T1000 (cell line): ENCODE data around the gene LATS2.
"Not testable (repeated sequence)": the region's sequence is repeated elsewhere in the genome, so short reads cannot be mapped to it uniquely, and the experiment has no call there.

Source experiments
- DNase-seq: peaks from one replicate; lab custom pipeline; 2025; ENCODE audit warnings: mixed read lengths; lab: John Stamatoyannopoulos, UW

LATS2 gene

GRCh38 chr13:20967340-20967739, 94.0 kb downstream of the LATS2 start:
- DNase-seq, result no peak

GRCh38 chr13:20964904-20965303, 96.5 kb downstream of the LATS2 start:
- no peak for DNase-seq

DNA sequence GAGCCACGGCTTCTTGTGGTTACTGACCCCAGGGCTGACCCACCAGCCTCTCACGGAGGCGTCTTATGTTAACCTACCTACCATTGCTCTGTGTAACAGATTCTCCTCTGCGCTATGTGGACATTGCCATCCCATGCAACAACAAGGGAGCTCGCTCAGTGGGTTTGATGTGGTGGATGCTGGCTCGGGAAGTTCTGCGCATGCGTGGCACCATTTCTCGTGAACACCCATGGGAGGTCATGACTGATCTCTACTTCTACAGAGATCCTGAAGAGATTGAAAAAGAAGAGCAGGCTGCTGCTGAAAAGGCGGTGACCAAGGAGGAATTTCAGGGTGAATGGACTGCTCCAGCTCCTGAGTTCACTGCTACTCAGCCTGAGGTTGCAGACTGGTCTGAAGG, 99.7 kb downstream of the LATS2 start:
- peak; percentile 57 for DNase-seq

DNA sequence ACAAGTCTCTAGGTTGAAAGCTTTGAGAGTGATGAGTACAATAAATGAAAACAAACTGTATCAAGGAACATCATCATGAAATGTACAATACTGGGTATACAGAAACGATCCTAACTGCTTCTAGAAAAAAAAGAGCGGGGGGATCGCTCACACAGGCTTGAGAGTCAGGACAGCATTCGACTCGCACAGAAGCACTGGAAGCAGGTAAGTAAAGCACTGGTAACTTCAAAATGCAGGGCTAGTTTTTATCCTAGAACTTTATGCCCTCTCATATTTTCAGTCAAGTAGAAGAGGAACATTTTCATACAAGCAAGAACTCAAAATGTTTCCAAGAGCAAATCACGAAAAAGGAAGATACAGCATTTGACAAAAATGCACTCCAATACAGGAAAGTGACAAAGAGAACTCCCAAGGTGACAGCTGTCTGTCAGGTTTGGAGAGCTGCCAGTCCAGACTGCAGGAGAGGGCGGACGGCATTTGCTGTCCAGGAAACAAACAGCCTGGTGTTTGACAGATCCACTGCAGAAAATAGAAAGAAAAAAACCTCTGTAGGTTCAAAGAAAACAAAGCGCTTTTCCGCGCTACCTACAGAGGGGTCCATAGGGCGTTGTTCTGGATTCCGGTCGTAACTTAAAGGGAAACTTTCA, 100.6 kb downstream of the LATS2 start:
- DNase-seq, result no peak

DNA sequence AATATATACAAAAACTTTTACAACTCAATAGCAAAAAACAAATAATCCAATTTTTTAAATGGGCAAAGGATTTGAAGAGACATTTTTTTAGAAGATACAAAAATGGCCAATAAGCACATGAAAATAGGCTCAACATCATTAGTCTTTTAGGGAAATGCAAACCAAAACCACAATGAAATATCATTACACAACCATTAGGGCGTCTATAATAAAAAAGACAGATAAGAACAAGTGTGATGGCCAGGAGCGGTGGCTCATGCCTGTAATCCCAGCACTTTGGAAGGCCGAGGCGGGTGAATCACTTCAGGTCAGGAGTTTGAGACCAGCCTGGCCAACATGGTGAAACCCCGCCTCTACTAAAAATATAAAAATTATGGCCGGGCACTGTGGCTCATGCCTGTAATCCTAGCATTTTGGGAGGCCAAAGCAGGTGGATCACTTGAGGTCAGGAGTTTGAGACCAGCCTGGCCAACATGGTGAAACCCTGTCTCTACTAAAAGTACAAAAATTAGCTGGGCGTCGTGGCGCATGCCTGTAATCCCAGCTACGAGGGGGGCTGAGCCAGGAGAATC, 104.3 kb downstream of the LATS2 start:
- DNase-seq, result not testable (repeated sequence)

- DNase-seq, result no peak
These were observed 105.9 kb downstream of the LATS2 start for GRCh38 chr13:20955496-20955895.

DNA sequence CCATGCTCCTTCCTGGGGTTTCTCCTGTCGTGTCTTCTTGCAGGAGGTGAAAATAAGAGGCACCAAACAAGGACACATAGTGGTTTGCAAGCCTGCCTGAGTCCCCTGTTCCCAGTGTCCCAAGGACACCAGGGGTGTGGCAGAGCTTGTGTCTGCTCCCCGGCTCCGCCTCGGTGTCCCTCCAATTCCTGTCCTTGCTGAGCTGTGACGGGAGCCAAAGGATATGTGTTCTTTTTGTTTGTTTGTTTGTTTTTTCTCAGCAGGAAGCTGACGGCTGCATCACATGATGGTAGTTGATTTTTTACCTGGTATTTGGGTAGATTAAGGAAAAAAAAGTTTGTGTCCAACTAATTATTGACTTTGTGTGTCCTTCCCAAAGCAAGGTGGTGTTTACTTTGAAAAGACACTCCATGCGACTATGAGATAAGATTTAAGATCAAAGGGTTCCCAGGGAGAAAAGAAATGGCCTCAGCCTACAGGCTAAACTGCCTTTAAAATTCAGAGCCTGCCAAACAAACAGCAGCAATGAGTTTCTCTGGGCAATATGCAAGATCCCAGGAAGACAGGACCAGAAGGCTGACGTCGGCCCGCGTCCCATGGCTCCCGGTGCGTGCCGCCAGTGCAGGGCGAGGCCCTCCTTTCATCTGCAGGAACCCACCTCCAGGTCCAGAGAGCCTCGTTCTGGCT, 108.0 kb downstream of the LATS2 start:
- no peak for DNase-seq

DNA sequence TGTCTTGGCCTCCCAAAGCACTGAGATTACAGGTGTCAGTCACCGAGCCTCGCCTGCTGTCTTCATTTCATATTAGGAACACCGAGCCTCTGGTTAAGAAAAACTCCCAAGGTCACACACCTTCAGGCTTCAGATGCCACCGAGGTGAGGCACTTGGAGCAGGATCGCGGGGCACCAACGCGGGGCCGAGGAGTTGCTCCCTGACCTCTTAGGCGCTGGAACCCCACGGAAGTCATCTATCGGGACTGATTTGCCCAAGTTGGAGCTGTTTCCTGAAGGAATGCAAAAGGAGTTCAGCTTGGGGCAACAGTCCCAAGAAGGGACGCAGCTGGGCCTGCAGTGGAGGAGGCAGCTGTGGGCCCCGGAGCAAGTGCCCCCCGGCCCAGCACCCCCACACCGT, 108.5 kb downstream of the LATS2 start:
- DNase-seq, result no peak

GRCh38 chr13:20948001-20948400, 113.4 kb downstream of the LATS2 start:
- not testable (repeated sequence) for DNase-seq

GRCh38 chr13:20945952-20946383, 115.4 kb downstream of the LATS2 start:
- DNase-seq, result no peak

GRCh38 chr13:20942938-20943559, 118.3 kb downstream of the LATS2 start:
- no peak for DNase-seq

DNA sequence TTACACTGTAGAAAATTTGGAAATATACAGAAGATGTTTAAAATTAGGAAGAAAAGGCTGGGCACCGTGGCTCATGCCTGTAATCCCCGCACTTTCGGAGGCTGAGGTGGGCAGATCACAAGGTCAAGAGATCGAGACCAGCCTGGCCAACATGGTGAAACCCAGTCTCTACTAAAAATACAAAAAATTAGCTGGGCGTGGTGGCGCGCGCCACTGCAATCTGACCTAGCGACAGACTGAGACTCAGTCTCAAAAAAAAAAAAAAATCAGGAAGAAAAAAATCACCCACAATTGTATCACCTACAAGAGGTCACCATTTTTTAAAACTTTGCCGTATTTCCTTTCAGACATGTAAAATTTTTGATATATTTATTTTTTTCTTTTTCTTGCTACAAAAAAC, 120.9 kb downstream of the LATS2 start:
- not testable (repeated sequence) for DNase-seq

GRCh38 chr13:20940083-20940482, 121.3 kb downstream of the LATS2 start:
- no peak for DNase-seq

- no peak for DNase-seq
These were observed 121.7 kb downstream of the LATS2 start for GRCh38 chr13:20939662-20940061.

DNA sequence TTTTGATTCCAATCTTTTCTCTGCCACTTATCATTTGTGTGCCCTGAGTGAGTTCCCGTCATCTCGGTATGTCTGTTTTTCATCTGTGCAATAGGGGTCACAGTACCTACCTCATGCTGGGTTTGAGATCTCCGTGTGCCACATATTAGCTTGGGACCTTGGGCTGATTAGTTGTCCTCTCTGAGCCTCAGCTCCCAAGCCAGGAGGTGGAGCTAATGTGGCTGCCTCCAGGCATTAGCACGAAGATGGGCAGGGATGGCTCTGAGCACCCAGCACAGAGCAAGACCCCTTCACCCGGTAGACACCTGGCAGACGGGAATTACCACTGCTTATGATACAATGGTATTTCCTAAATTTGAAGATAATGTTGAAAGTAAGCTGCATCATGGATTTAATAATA, 123.1 kb downstream of the LATS2 start:
- no peak for DNase-seq

GRCh38 chr13:20927596-20928257, 133.7 kb downstream of the LATS2 start:
- no peak for DNase-seq

- not testable (repeated sequence) for DNase-seq
These were observed 136.0 kb downstream of the LATS2 start for GRCh38 chr13:20925395-20925790.

DNA sequence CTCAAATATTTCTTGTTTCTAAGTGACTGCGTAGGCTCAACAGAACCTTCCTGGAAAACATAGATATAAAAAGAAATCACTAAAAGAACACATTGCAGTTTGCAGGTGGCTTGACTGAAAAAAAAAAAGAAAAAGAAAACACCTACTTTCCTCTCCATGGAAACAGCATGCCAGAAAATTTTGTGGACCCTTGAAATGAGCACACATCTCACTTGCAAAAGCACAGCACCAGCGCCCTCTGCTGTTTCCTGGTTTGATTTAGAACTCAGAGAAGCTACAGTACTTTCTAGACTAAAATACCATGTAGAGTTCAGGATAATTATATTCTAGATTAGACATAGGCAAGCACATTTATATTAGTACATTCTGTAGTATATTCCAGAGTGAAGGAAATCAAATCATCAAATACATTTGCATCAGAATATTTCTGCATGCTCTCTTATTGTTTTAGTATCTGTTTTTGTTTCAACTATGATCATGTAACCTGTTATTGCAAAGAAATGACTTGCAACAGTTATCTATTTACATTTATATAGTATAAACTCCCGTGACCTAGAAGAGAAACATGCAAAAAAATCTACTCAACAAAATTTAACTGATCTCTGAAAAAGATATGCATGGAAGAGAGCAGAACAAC, 136.5 kb downstream of the LATS2 start:
- peak; percentile 33 for DNase-seq

DNA sequence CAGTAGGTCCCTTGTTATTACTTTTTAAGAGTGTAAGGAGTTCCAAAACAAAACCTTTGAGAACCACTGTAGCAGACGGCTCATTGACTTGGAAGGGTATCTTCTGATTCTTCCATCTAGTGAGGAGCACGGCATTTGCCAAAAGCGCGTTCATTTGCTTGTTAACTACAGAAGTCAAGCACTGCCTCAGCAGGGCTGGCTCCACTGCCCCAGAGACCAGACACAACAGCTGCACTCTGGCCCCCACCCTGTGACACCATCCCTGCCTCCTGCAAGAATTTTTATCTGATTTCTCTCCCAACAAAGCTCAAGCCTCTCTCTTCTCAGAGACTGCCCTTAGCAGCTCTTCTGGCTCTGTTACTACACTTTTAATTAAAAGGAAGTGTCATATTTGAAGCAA, 138.1 kb downstream of the LATS2 start:
- no peak for DNase-seq
